SH-SY5Y (cell line): Measurements from ENCODE around the gene CGB1.

Experiments
- GATA2 ChIP-seq: IDR thresholded peaks from 2 replicates; pipeline ENCODE4 v1.6.1; 2011; ENCODE audit warnings: mild to moderate bottlenecking, low read depth, low read length
- GATA3 ChIP-seq: IDR thresholded peaks from 2 replicates; pipeline ENCODE4 v1.6.1; 2011; ENCODE audit warnings: low read depth, mild to moderate bottlenecking, low read length, moderate library complexity

GRCh38 chr19:49057636-49058234, 21.0 kb upstream of the CGB1 start, which contains the start of gene CGB7:
- TF ChIP-seq GATA2, result no peak
- TF ChIP-seq GATA3, result no peak
